Measurements from ENCODE around the gene OR11G2. TPM values are rescaled to one million over a fixed set of nuclear protein-coding genes. Genes with fewer than 3 reads are reported as not detected.

The OR11G2 gene
- total and polyA plus RNA-seq, 2 of the 8 experiments (the other 6 are each of a cell fraction or from before 2014, with no cell fraction given): not detected

DNA sequence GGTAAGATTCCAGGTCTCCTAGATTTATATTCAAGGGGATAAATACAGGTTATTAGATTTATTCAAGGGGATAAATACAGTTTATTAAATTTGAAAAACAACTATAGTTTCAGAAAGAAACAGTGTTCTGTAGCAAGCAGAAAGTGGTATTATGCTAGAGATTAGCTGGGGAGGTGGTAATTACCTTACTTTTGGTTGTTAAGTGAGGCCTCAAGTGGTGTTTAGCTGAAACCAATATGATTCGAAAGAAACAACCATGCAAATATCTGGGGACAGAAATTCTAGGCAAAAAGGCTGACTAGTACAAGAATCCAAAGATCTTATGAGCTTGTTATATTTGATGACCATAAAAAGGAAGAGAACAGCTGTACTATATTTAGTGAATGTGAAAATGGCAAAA is 45.9 kb upstream of the OR11G2 start:
- POLR2A ChIA-PET (ENCODE audit: partially characterized antibody): no interaction called here
- no peak for TF ChIP-seq SRF (IDR thresholded peaks at IDR 0.05; ENCODE audit: low read depth, low read length)
- no peak for TF ChIP-seq ASH2L (IDR thresholded peaks at IDR 0.05; ENCODE audit: low read length)
- no peak for TF ChIP-seq JUND (IDR thresholded peaks at IDR 0.05; ENCODE audit: low read length)
- no peak for TF ChIP-seq CBX5 (IDR thresholded peaks at IDR 0.05; ENCODE audit: low read depth, low read length)
- no peak for TF ChIP-seq RFX5 (IDR thresholded peaks at IDR 0.05; ENCODE audit: borderline replicate concordance, low read depth, low read length)
- TF ChIP-seq HDAC6 (IDR thresholded peaks at IDR 0.05; ENCODE audit: low read depth, low read length): no peak
- no peak for TF ChIP-seq POU5F1 (IDR thresholded peaks at IDR 0.05; ENCODE audit: low read depth, low read length)
- TF ChIP-seq RBBP5 (IDR thresholded peaks at IDR 0.05; ENCODE audit: borderline replicate concordance, low read depth, low read length): no peak
- no peak for TF ChIP-seq ATF3 (IDR thresholded peaks at IDR 0.05; ENCODE audit: insufficient read depth, low read depth, low read length)

More for the DNA sequence above, 45.9 kb upstream of the OR11G2 start:
- H3K23ac ChIP-seq (ENCODE audit: insufficient read length): no peak overlapping the region
- H3K4me2 ChIP-seq (ENCODE audit: insufficient read depth in 1 of 2, low read depth in 2 of 2, low read length in 2 of 2): no peak overlapping the region
- no peak overlapping the region for H3K14ac ChIP-seq (ENCODE audit: insufficient read length)
- 72% methylated on average over 1 of the region's 1 CpG; no CpG with 5 or more reads in 1 of the 2 experiments for WGBS, 2 experiments (ENCODE audit: extremely low coverage in 1 of 2, insufficient coverage in 1 of 2, insufficient read length in 1 of 2, insufficient replicate concordance in 2 of 2, low coverage in 1 of 2, low lambda C conversion rate in 2 of 2, missing lambda C conversion rate in 1 of 2)
- no peaks in the 10 kb centered on the region for H3K4me1 ChIP-seq (replicated peaks in 1 of 4; ENCODE audit: control insufficient read depth in 3 of 4, insufficient read depth in 4 of 4, low read length in 3 of 4)
- H3K79me1 ChIP-seq (ENCODE audit: low read depth, low read length): no peaks in the 10 kb centered on the region
- H2BK5ac ChIP-seq (ENCODE audit: low read depth, low read length): no peak overlapping the region
- CTCF ChIA-PET (ENCODE audit: partially characterized antibody): no interaction called here
- H2BK120ac ChIP-seq (replicated peaks; ENCODE audit: low read depth, low read length): no peak overlapping the region
- H3K27ac ChIP-seq (ENCODE audit: low read depth, low read length): no peak overlapping the region
- H3K27me3 ChIP-seq (replicated peaks in 1 of 4; ENCODE audit: control insufficient read depth in 3 of 4, extremely low read depth in 1 of 4, insufficient read depth in 3 of 4, low read length in 3 of 4): no peaks in the 10 kb centered on the region
- no peaks in the 10 kb centered on the region; the same call in 1 of the 2 replicates for H3K23me2 ChIP-seq (ENCODE audit: low read depth, low read length)
- H3K9ac ChIP-seq (replicated peaks in 1 of 4; ENCODE audit: extremely low read depth in 1 of 4, low read depth in 3 of 4, low read length in 3 of 4): no peak overlapping the region
- no peak overlapping the region for H2AFZ ChIP-seq (ENCODE audit: low read length)
- no peak overlapping the region for H2BK15ac ChIP-seq (ENCODE audit: low read length)
- H2BK20ac ChIP-seq (ENCODE audit: low read length): no peak overlapping the region
- H2AK5ac ChIP-seq (ENCODE audit: low read depth, low read length): no peak overlapping the region
- no peak overlapping the region for H3K4me3 ChIP-seq (ENCODE audit: extremely low read depth in 1 of 4, insufficient read depth in 2 of 4, low read depth in 3 of 4, low read length in 4 of 4)
- H3K56ac ChIP-seq (replicated peaks; ENCODE audit: insufficient read length, low read depth, low read length): no peak overlapping the region
- no peak overlapping the region for H3K4ac ChIP-seq (replicated peaks; ENCODE audit: insufficient read length, low read depth, low read length)
- no peak overlapping the region for H4K91ac ChIP-seq (replicated peaks; ENCODE audit: insufficient read length, low read length)
- no peaks in the 10 kb centered on the region for H3K79me2 ChIP-seq (ENCODE audit: control insufficient read depth in 1 of 2, insufficient read depth in 2 of 2, low read length in 2 of 2)
- FAIRE-seq (no peak), DNase-seq (ENCODE audit: low read depth in 1 of 2, low spot score in 2 of 2) (no peak)
- peaks cover 49 to 52% of the 10 kb centered on the region in 2 experiments for H3K9me3 ChIP-seq (ENCODE audit: insufficient read depth in 2 of 2, low read depth in 1 of 2, low read length in 1 of 2)
- no peak overlapping the region for H2BK12ac ChIP-seq (ENCODE audit: low read depth, low read length)
- no peak overlapping the region for H4K5ac ChIP-seq (ENCODE audit: insufficient read length, low read depth, low read length)
- H3K36me3 ChIP-seq (ENCODE audit: control insufficient read depth in 2 of 4, insufficient read depth in 4 of 4, low read length in 3 of 4): no peaks in the 10 kb centered on the region
- H4K20me1 ChIP-seq (replicated peaks in 1 of 2; ENCODE audit: control insufficient read depth in 1 of 2, insufficient read depth in 2 of 2, low read length in 2 of 2): no peaks in the 10 kb centered on the region
- H3K18ac ChIP-seq (ENCODE audit: extremely low read depth, low read length): no peak overlapping the region
- H4K8ac ChIP-seq (ENCODE audit: extremely low read depth, insufficient read depth, low read length): no peak overlapping the region
